ENCODE results near the gene TBATA.

- TF ChIP-seq CTCF (IDR thresholded peaks at IDR 0.05; ENCODE audit: low read depth, low read length), result no peak
- TF ChIP-seq POLR2A (IDR thresholded peaks at IDR 0.05; ENCODE audit: extremely low read depth, insufficient read length), result no peak
These were observed 27.3 kb downstream of the TBATA start for GRCh38 chr10:70757856-70758255.
